Epidermal melanocyte (primary cell): ENCODE data around the gene SCGN.

Experiments used
- DNase-seq: peaks from one replicate; pipeline ENCODE4 v3.0.0; 2011; ENCODE audit warnings: low spot score; ENCODE audit not compliant: insufficient read length

Gene SCGN

DNA sequence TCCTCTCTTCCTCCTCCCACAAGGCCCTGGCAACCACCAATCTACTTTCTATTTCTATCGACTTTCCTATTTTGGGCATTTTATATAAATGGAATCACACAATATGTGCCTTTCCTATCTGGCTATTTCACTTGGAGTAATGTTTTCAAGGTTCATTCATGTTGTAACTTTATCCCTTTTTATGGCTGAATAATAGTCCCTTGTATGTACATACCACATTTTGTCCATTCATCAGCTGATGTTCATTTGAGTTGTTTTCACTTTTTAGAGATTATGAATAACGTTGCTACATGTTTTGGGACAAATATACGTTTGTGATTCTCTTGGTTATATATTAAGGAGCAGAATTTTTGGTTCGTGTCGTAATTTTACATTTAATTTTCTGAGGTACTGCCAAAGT is 33.9 kb downstream of the SCGN start:
- no peak for DNase-seq

DNA sequence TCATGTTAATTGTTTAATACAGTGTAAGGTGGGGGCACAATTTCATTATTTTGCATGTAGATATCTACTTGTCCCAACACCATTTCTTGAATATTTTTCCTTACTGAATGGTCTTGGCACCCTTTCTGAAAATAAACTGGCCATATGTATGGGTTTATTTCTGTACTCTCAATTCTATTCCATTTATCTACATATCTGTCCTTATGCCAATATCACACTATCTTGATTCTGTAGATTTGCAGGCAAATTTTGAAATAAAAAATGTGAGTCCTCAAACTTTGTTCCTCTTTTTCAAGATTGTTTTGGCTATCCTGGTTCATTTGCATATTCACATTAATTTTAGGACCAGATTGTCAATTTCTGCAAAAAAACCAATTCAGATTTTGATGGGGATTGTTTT is 34.8 kb downstream of the SCGN start:
- DNase-seq = no peak

DNA sequence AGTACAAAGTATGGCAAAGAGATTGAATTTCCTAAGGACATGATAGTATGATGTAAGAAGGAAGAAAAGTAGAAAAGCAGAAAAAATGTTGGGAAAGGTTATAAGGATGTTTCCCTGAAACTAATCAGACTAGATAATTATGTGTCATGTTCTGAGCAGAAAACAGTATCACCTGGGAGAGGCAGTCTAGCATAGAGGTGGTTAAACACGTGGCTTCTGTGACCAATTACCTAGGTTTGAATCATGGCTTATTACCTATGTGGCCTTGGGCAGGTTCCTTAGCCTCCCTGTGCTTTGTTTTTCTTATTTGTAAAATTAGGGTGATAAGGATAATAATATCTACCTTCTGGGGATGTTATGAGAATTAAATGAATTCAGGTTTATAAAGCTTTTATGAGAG is 38.0 kb downstream of the SCGN start:
- no peak for DNase-seq

DNA sequence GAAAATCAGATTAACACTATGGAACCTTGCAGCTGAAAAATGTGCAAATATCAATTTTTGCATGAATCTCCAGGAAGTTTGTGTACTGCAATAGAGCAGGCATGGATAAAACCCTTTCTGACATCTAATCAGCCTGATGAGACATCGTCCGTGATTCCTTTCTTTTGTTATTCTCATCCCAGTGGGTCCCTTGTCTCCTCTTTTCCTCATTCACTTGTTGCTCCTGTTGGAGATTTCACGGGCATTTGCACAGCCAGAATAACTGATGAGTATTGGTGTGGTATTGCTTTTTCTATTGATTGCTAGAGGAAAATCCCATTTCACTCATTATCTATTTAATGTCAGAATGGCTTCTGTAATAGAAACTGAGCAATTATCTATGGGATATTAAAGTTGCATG is 39.9 kb downstream of the SCGN start:
- no peak for DNase-seq

DNA sequence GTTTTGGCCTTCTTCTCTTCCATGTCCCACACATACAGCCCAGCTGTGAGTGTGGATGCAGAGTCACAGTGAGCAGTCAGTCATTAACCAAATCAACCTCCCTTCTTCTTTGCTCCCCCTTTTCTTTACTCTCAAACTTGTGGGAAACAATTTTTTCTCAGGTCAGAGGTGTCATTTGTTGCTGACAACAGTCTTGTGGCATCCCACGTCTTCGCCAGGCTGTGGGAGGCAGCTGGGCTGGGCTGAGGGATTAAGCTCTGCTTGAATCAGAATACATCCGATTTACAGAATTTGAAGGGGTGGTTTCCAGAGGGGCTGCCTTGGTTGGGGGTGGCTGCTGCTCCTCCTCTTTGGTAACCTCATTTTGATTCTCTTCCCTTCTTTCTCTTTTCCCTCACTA is 40.5 kb downstream of the SCGN start:
- DNase-seq = no peak

DNA sequence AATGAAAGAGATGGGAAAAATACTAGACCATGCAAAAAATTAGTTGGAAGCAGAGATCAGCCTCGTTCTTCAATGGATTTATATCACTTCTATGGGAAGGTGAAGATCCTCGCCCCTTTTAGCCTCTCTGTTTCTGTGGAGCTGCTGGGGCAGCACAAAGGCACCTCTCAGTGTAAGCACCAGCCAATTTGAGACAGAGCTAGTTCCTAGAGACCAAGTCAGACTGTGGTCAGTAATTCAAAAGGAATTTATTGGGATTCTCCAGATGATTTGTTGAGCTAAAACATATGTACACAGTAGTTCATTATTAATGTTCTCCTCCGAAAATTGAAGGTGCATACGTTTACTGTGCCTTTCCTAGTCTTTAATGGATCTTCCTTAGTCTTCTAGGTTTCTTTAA is 42.4 kb downstream of the SCGN start:
- no peak for DNase-seq

DNA sequence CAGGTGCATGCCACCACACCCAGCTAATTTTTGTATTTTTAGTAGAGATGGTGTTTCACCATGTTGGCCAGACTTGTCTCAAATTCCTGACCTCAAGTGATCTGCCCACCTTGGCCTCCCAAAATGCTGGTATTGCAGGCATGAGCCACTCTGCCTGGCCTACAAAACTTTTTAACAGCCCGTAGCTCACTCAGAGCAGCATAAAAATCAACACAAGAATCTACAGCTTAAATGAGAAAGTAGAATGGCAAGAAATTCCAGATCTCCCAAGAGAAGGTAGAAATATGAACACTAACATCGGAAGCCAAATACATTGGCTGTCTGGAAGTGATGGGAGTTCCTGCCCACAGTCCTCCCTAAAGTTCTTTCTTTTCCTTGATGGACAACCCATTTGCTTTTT is 43.7 kb downstream of the SCGN start:
- DNase-seq = no peak

DNA sequence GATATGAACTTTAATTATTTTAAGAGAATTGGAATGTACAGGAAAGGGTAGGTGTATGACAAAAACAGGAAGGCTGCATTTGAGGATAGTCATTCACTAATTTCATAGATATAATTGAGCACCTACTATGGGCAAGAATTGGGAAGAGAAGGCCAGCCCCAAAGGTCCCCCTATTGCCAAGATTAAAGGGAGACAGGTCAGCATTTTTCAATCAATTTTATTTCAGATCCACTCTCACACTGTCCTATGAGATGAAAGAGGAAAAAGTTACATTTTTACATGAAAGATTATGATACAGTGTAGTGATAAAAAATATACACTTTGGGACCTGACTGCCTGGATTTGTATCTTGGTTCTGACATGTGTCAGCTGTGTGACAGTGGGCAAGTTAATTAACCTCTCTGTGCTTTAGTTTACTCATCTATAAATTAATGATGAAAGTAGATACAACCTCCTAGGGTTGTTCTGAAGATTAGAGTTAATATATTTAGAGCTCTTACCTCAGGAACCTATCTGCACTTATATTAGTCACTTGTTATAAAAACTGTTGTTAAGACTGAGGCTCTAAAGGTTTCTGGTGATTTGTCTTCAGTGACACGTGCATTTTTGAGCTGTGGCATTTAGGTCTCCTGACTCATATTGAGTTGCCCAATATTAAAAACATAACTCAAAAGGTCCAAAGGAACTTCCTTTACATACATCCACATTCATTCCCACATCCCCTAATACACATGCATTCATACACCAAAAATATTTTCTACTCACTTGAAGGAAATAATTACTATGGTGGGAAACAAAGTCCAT is 45.7 kb downstream of the SCGN start:
- DNase-seq = no peak

DNA sequence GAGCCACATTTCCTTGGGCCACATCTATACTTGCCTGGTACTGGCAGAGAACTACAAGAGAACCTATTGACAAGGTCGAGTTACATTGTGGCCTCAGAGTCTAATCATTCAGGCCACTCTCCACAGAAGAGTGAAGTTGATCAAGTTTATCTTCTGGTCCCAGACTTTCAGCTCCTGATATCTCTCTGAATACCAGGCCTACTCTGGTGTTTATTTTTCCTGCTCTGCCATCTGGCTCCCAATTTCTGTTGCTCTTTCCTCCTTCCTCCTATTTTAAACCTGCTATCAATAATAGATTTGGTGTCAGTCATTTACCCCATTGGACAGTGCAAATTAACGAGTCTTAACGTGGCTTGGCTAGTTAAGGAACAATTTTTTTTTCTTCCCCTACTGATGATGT is 46.6 kb downstream of the SCGN start:
- DNase-seq = no peak

DNA sequence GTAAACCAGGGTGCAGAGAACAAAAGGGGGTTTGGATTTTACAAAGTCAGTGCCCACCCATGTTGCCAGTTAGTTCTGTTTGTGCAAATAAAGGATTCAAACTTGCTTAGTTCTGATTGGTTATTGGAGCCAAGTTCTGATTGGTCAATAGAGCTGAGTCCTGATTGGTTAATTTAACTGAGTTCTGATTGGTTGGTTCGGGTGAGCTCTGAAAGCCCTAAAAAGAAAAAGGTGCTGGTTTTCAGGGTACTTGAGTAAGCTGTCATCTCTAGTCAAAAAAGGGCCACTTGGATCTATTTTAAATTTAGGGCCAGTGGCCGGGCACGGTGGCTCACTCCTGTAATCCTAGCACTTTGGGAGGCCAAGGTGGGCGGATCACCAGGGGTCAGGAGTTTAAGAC is 47.6 kb downstream of the SCGN start:
- no peak for DNase-seq

DNA sequence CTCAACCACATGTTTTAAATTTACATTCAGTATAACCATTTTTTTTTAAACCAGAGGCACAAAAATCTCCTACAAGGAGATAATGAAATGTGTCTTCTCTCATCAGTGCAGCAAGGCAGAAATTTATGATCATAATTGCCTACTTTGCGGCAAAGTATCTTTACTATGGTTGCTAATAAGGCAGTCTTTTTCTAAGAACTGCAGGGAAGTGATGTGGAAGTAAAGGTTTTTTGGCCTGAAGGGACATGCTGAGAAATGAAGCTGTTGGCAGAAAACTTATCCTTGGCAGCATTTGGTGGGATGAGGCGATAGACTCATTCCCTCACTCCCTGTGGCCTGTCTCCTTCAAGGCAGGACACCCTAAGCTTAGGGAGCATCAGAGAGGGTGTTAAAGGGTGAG is 48.7 kb downstream of the SCGN start:
- no peak for DNase-seq

DNA sequence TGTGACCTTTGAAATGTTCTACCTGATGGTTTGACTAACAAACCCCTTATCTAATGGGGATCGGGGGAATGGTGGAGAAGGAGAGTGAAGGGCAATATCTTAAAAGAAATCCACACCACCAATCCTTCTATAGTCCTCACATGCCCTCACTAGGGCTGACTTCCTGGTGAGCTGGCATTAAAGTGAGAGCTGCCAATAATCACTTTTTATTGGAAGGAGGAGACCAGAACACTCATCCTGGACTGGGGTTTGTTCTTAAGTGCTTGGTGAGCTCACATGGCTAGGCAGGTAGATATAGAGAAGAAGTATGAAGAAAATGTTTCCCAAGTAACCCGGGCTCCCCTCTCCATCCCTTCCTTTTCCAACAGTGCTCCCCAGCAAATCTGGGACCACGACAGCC is 49.8 kb downstream of the SCGN start:
- no peak for DNase-seq

DNA sequence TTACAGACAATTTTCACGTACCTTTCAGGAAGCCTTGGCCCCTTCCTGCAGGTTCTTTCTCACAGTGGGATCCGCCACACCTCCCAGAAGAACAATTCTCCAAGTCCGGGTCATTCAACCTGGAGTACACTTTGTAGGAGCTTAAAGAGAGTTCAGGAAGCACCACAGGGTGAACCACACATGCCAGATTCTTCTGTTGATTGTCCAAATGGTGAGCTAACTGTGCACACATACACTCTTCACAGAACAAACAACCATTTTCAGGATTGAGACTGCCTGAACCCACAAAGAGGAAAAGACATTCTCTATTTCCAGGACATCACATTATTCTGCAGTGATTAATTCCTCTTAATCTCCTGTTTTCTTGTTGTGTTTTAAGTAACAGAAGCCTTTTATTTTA is 51.0 kb downstream of the SCGN start:
- no peak for DNase-seq

DNA sequence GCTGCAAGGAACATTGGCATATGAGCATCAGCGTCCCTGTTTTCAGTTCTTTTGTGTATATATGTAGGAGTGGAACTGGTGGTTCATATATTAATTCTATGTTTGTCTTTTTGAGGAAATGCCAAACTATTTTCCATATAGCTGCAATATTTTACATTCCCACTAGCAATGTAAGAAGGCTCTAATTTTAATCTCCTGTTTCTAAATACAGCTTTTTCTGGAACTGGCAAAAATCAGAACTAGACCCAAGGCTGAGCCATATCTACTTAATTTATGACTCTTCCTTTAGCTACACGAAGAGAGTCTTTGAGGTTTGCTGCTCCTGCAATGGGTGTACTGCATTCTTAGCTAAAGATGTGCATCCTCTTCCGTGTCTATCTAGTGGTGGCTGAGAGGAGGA is 52.0 kb downstream of the SCGN start:
- no peak for DNase-seq

DNA sequence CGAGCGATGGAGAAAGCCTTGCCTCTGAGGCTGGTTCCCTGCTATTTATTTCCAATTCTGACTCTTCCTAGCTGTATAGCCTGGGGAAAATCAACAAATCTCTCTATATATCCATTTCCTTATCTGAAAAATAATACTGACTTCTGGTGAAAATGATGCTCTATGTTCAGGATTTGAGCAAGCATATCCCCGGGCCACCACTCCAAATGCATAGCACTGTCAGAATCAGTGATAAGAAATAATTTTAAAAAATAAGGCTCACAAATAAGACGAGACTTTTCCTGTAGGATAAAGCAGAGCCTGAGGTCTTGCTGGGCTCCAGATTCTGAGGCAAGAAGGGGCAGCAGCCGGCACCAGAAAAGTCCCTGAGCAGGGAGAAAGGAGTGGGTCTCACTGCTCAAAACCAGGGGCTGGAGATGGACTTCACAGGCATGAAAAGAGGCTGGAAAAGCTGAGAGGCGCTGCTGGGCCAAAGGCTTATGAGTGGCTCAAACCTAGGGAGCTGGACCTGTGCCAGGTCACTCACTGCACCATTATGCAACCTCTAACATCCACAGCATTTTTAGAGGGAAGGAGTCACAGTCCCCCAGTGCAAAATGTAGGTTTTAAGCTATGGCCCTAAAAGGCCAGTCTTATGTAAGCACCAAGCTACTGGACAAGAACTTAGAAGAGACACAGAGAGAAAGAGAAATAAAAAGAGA is 54.4 kb downstream of the SCGN start:
- no peak for DNase-seq

DNA sequence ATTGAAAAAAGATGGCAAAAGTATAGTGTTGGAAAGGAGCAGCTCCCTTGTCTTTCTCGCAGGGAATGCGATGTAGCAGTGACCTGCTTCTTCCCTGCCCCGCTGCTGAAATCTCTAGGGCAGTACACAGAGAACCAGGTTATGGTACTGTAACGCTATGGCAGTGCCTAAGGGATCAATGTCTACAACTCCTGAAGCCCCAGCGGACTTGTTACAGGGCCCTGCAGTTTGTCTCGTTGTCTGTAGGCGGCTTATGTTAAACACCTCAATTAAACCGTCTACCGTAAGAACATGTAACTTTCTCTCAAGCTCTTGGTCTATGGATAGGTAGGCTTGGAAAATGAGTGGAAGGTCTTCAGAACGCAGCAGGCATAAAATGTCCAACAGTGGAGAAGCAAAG is 57.7 kb downstream of the SCGN start:
- no peak for DNase-seq

DNA sequence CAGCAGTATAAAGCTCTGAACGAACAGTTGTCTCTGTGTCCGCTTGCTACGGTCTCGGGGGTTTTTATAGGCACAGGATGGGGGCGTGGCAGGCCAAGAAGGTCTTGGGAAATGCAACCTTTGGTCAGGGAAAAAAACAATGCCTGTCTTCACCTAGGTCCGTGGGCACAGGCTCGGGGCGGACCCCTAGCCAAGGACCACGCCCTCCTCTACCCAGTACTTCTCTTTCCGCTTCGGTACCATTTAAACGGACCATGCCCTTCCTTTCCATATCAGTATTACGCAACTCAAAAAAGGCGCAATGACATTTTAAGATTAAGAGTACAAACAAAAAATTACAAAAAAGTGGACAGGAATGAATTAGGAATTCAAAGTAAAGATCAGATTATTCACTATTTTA is 58.3 kb downstream of the SCGN start:
- no peak for DNase-seq

DNA sequence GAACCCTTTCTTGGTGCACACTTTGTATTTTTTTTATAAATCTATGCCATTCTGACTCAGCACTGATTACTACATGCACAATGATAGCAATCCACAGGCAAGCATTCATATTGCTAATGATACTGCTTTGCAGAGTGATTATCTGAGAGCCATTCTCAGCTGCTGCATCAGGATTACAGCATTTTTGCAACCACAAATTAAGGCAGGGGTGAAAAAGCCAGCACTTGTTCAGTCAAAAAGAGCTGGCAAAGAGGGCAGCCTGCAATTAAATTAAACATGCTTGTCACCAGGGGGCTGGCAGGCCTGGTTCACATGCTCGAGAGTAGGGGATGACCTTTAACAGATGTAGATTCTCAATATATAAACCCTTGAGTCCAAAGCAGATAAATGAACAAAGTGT is 61.8 kb downstream of the SCGN start:
- no peak for DNase-seq

DNA sequence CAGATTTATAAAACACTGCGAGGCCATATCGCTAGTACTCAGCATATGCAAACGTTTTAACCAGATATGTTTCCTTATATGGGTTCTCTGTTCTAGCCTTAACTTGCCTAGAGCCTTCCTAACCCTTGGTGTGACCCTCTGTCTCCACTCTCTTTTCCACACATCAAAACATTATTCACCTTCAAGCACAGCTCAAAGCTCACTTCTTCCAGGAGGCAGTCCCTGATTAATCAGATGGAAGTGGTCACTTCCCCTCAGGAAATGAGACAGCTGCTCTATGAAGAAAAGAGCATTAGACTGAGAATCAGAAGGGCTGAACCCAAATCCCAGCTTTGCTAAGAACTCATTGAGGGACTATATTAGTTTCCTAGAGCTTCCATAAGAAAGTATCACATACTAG is 62.8 kb downstream of the SCGN start:
- DNase-seq = no peak

DNA sequence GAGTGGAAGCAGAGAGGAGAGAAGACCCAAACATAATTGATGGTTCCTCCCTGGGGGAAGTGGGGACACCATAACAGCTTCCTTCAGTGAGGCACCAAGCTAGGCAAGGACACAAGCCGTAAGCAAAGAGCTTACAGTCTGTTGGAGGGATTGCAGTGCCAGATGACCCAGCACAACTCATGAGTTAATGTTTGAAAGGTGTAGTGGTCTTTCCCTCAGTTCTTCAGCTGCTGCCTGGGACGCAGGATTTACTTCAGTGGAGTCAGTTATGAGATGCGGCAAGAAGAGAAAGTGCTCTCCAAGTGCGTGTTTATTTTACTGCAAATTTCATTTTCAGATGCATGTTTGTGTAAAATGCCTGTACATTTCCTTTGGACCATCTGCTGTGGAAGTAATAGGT is 63.8 kb downstream of the SCGN start:
- DNase-seq = no peak

DNA sequence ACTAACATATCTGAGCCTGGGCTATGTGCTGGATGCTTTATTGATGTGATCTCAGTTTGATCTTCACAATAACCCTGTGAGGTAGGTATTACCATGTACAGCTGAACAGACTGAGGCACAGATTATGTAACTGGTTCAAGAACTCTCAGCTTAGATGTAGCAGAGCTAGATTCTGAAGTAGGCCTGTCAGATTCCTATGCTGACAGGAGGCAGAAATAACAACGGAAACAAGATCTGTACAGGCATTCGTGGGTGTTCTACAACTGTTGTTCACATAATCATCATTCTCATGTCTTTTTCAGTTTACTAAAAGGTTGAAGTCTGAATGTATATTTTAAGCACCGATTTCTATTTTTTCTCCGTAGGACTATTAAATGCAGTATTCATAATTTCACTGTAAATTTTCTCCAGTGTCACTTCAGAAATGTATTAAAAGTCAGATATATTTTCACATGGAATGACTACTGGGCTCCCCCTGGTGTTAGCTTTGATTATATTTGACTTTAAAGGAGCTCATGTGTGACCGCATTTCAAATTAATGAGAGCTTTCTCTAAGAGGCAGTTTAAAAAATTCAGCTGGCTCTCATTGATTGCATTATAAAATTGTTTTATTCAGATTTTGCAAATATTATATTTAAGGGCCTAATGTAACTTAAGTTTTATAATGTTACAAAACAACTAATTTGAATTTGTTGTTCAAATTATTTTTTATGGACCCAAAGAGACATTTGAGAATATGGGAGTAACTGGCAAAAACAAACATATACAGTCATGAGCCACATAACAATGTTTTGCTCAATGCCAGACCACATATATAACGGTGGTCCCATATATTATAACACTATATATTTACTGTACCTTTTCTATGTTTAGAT is 66.1 kb downstream of the SCGN start:
- no peak for DNase-seq
